Measurements from ENCODE around the gene GPSM1. TPM values are rescaled to one million over a fixed set of nuclear protein-coding genes. Genes with fewer than 3 reads are reported as not detected.

The GPSM1 gene
- total and polyA plus RNA-seq, 10 donors, result 4.5 to 27.9 (median 12.5) TPM

DNA sequence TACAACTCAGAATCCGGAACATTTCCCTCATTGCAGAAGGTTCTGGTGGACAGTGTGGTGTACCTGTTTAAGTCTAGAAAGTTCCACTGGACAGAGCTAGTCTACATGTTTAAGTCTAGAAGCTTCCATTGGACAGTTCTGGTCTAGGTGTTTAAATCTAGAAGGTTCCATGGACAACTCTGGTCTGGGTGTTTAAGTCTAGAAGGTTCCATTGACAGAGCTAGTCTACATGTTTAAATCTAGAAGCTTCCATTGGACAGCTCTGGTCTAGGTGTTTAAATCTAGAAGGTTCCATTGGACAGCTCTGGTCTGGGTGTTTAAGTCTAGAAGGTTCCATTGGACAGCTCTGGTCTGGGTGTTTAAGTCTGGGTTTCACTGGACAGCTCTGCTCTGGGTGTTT is 48.4 kb upstream of the GPSM1 start:
- Histone ChIP-seq H3K4me3 (no peak overlapping the region), H3K27me3 (replicated peaks in 1 of 7) (peaks cover 0 to 61% (median 11%) of the 10 kb centered on the region in 7 donors), H3K4me1 (peaks cover 9 to 21% (median 14%) of the 10 kb centered on the region in 6 donors), H3K27ac (no peak overlapping the region), H3K36me3 (no peaks in the 10 kb centered on the region), H3K9me3 (no peaks in the 10 kb centered on the region)
- DNase-seq, result no peak
- intact Hi-C loops (cut with DNase I; ENCODE audit: low total_unique reads), result no loop called here
- WGBS, 5 donors, result 84 to 100% (median 91%) methylated on average over 1 of the region's 1 CpG
- no peak for TF ChIP-seq POLR2AphosphoS5 (IDR thresholded peaks at IDR 0.05)
- TF ChIP-seq, protein P1, sequence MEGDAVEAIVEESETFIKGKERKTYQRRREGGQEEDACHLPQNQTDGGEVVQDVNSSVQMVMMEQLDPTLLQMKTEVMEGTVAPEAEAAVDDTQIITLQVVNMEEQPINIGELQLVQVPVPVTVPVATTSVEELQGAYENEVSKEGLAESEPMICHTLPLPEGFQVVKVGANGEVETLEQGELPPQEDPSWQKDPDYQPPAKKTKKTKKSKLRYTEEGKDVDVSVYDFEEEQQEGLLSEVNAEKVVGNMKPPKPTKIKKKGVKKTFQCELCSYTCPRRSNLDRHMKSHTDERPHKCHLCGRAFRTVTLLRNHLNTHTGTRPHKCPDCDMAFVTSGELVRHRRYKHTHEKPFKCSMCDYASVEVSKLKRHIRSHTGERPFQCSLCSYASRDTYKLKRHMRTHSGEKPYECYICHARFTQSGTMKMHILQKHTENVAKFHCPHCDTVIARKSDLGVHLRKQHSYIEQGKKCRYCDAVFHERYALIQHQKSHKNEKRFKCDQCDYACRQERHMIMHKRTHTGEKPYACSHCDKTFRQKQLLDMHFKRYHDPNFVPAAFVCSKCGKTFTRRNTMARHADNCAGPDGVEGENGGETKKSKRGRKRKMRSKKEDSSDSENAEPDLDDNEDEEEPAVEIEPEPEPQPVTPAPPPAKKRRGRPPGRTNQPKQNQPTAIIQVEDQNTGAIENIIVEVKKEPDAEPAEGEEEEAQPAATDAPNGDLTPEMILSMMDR (IDR thresholded peaks at IDR 0.05 in 8 of 11, conservative IDR thresholded peaks at IDR 0.05 in 3 of 11), result no peak
- no peak for TF ChIP-seq POLR2A (IDR thresholded peaks at IDR 0.05)

DNA sequence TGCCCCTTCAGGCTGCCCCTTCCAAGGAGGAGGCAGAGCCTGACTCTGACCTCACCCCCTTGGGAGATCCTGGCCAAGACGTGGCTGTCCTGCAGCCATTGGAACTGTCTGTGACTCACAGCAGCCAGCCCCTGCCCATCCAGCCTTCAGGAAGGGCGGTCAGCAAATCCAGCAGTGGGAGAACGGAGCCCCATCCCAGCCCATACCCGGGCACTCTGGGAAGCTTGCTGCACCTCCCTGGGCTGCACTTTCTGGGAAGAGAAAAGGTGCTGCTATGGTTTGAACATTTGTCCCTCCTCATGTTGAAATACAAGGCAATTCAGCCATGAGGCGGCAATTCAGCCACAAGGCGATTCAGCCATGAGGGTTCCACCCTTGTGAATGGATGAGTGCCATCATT is 47.9 kb upstream of the GPSM1 start:
- no peak overlapping the region for H3K27ac ChIP-seq
- H3K4me3 ChIP-seq, result no peak overlapping the region
- no peak for TF ChIP-seq POLR2A (IDR thresholded peaks at IDR 0.05)
- no peak for TF ChIP-seq POLR2AphosphoS5 (IDR thresholded peaks at IDR 0.05)
- TF ChIP-seq, protein P1 (IDR thresholded peaks at IDR 0.05 in 8 of 11, conservative IDR thresholded peaks at IDR 0.05 in 3 of 11), result no peak
- no peaks in the 10 kb centered on the region for H3K36me3 ChIP-seq
- peaks cover 9 to 22% (median 15%) of the 10 kb centered on the region in 6 donors for H3K4me1 ChIP-seq
- DNase-seq, result no peak
- 72 to 92% (median 88%) methylated on average over 6 of the region's 6 CpGs for WGBS, 5 donors
- peaks cover 0 to 61% (median 15%) of the 10 kb centered on the region in 7 donors for H3K27me3 ChIP-seq (replicated peaks in 1 of 7)
- intact Hi-C loops (cut with DNase I; ENCODE audit: low total_unique reads), result no loop called here
- H3K9me3 ChIP-seq, result no peaks in the 10 kb centered on the region

DNA sequence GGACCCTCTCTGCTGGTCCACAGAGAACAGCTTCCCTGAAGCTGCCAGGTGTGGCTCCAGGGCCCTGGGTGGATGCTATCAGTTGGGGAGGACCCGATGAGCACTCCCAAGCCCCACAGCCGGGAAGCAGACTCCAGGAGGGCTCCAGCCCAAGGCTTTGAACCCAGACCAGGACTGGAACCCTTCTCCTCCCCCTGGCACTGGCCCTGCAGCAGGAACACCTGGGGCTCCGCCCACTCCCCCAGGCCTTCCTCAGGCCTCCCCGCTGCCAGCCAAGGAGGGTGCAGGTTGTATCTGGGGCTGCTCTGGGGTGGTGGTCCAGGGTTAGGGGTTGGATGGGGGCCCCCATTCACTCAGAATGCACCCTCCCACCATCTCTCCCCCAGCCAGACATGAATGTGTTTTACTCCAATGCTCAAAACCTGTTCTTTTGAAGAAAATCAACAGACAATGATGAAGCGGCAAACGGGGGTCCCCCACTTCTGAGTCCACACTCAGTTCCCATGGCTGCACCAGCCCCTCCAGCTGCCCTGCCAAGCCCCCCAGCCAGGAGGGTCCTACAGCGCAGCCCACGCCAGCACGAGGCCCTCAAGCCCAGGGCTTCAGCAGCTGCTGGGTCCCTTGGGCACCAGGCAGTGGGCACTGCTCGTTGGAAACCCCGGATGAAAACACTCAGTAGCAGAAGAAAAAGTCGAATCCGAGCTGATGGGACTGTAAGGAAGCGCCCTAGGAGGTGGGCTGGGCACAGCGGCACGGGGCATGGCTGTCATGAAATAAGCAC is 46.6 kb upstream of the GPSM1 start:
- Histone ChIP-seq H3K9me3 (no peaks in the 10 kb centered on the region), H3K36me3 (no peaks in the 10 kb centered on the region), H3K27ac (no peak overlapping the region), H3K27me3 (replicated peaks in 1 of 7) (peaks cover 0 to 61% (median 28%) of the 10 kb centered on the region in 7 donors), H3K4me1 (peaks cover 9 to 22% (median 15%) of the 10 kb centered on the region in 6 donors), H3K4me3 (no peak overlapping the region)
- intact Hi-C loops (cut with DNase I; ENCODE audit: low total_unique reads), result loop anchor here (5.0 kb wide), 1 partner anchor 108 kb away; no protein-coding TSS in a partner anchor
- TF ChIP-seq POLR2AphosphoS5 (IDR thresholded peaks at IDR 0.05) (no peak), POLR2A (IDR thresholded peaks at IDR 0.05) (no peak)
- TF ChIP-seq, protein P1 (IDR thresholded peaks at IDR 0.05 in 8 of 11, conservative IDR thresholded peaks at IDR 0.05 in 3 of 11), result no peak
- 87 to 92% (median 91%) methylated on average over 13 to 16 of the region's 16 CpGs for WGBS, 5 donors
- DNase-seq, result no peak
